Measurements from ENCODE around the gene FN3K.
A peak's percentile ranks its signal among the peaks of the same experiment; 100 is the strongest.

FN3K gene

GRCh38 chr17:82726427-82726826 is 9.0 kb upstream of the FN3K start:
- no peak overlapping the region for H3K4me3 ChIP-seq (ENCODE audit: control insufficient read depth, low read depth, low read length)
- no peak for TF ChIP-seq CTCF (conservative IDR thresholded peaks at IDR 0.05; ENCODE audit: control insufficient read depth, insufficient read depth, low read depth, low read length)

GRCh38 chr17:82729479-82730260 is 5.7 kb upstream of the FN3K start:
- no peak overlapping the region for H3K4me3 ChIP-seq (ENCODE audit: control insufficient read depth, low read depth, low read length)
- no peak for TF ChIP-seq CTCF (conservative IDR thresholded peaks at IDR 0.05; ENCODE audit: control insufficient read depth, insufficient read depth, low read depth, low read length)

More at GRCh38 chr17:82726427-82726826, 9.0 kb upstream of the FN3K start:
- no peak for DNase-seq (ENCODE audit: low read depth)

GRCh38 chr17:82732118-82732743 is 3.2 kb upstream of the FN3K start:
- no peak for DNase-seq (ENCODE audit: low read depth)

More at GRCh38 chr17:82729479-82730260, 5.7 kb upstream of the FN3K start:
- DNase-seq (ENCODE audit: low read depth): no peak

GRCh38 chr17:82736511-82737185 is 1.2 kb downstream of the FN3K start:
- TF ChIP-seq CTCF (conservative IDR thresholded peaks at IDR 0.05; ENCODE audit: control insufficient read depth, insufficient read depth, low read depth, low read length): no peak
- no peak overlapping the region for H3K4me3 ChIP-seq (ENCODE audit: control insufficient read depth, low read depth, low read length)
- no peak for DNase-seq (ENCODE audit: low read depth)

More at GRCh38 chr17:82732118-82732743, 3.2 kb upstream of the FN3K start:
- TF ChIP-seq CTCF (conservative IDR thresholded peaks at IDR 0.05; ENCODE audit: control insufficient read depth, insufficient read depth, low read depth, low read length): no peak
- no peak overlapping the region for H3K4me3 ChIP-seq (ENCODE audit: control insufficient read depth, low read depth, low read length)

GRCh38 chr17:82737967-82738877 is 2.8 kb downstream of the FN3K start:
- TF ChIP-seq CTCF (conservative IDR thresholded peaks at IDR 0.05; ENCODE audit: control insufficient read depth, insufficient read depth, low read depth, low read length): no peak
- H3K4me3 ChIP-seq (ENCODE audit: control insufficient read depth, low read depth, low read length): no peak overlapping the region
- DNase-seq (ENCODE audit: low read depth): peak; percentile 74
